K562 treated with DMSO at 1 percent for 12 hours (cell line): ENCODE measurements around the gene MRPL28. TPM values are rescaled to one million over a fixed set of nuclear protein-coding genes. Genes with fewer than 3 reads are reported as not detected.

ENCODE experiments used
- total RNA-seq: library from RNA; unstranded; fragments of 300-600 nt; gene quantifications from 2 replicates; pipeline ENCODE4 v1.2.3, GENCODE V29; 2022; ENCODE audit not compliant: insufficient read depth

MRPL28 gene
- total RNA-seq = 89.7 and 105 TPM in 2 replicates

DNA sequence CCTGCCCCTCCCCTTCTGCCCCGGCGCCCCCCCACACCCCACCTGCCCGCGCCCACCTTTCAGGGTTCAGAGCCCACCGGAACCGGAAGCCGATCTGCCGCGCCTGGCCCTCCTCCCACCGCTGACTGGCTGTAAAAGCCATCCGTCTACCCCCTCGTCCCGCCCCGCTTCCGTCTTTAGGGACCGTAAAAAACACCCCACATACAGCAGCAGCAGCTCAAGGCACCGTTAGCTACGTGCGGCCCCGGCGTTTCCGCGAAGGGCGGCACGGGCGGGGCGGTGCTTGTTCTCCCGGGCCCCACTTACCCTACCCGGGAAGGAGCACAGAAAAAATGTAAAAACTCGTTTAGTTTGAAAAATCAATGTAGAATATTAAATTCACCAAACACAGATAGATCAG lies at the start of gene MRPL28:
TSS of gene MRPL28 (minus strand) at position 96 of the 400 bp plus-strand sequence. CDS start 320 bp downstream, outside the sequence.

DNA sequence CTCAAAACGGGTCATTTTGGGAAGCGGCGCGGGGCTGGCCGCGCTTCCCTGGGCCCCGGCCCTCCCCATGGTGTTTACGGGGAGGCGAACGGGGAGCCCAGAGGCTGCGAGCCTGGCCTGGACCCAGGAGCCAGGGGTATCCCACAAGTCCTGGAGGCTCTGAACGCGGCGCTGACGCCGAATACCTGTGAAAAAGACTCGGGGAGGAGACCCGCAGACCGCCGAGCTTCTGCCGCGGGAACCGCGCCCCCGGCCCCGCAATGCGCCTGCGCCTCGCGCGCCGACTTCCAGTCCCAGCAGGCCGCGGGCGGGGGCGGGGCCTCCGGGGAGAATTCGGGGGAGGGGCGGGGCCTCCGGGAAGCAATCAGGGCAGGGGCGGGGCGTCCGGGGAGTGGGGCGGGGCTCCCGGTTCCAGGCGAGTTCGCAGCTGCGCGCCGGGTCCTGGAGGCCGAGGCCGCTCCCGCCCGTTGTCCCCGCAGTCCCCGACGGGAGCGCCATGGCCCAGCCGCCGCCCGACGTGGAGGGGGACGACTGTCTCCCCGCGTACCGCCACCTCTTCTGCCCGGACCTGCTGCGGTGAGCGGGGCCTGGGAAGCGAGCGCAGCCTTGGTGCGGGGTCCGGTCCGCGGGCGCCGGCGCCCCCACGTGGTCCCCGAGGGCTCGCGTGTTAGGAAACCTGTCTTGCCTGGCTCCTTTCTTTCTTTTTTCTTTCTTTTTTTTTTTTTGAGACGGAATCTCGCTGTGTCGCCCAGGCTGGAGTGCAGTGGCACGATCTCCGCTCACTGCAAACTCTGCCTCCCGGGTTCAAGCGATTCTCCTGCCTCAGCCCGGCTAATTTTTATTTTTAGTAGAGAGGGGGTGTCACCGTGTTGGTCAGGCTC lies 31.4 kb upstream of the MRPL28 start, which contains the start of gene DECR2:
TSS of gene DECR2 (plus strand) at position 418 of the 881 bp plus-strand sequence. CDS start at position 497, 79 bp downstream.

DNA sequence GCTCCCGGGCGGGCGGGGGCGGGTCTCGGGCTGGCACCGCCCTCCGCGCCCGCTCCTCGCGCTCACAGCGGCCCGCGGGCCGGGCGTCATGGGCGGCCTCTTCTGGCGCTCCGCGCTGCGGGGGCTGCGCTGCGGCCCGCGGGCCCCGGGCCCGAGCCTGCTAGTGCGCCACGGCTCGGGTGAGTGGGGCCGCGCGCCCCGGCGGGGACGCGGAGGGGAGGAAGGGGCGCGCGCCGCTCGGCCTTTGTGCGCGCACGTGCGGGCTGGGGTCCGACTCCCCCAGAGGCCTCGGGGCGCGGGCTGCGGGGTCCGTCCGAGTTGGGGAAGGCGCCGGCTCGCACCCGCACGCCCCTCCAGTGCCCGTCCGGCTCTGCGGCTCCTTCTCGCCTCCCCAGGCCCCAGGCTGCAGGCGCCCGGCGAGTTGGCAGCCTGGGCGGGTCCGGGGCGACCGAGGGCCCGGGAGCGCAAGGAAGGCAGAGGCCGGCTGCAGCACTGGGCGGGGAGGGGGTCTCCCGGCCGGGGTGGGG lies 26.9 kb upstream of the MRPL28 start, which contains the start of gene NME4:
TSS of gene NME4 (plus strand) at position 65 of the 527 bp plus-strand sequence. CDS start at position 89, 24 bp downstream.

DNA sequence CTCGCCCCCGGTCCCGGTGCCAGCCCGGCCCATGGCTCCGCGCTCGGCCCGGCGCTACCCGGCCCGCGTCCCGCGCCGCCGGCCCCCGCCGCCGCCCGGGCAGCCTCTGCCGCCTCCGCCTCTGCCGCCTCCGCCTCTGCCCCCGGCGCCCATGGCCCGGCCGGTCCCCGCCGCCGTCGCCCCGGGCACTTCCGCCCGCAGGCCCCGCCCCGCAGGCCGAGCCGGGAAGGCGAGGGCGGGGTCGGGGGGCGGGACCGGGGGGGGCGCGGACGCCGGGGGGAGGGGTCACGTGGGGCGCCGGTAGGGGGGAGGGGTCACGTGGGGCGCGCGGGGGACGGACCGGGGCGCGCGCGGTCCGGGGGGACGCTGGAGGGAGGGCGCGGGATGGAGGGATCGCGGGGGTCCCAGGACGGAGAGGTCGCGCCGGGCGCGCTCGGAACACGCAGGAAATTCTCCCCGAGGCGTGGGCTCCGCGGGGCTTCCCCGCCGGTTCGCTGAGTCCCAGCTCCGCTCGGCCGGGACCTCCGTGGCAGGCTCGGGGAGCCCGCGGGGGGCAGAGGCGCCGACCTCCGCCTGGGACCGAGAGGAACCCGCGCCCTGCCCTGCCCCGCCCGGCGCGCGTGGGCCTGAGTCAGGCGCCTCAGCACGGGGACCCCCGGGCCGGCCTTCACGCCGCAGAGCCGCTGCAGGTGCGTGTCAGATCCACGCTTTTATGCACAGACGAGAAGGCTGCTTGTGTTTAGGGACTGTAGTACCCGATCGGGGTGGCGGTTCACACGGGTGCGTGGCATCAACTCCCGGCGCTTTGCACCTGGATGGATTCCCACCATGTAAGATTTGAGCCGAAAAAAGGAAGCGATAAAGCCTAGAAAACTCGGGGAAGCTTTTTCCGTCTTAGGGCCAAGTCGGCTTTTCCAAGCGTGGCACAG lies 11.7 kb upstream of the MRPL28 start, which contains the start of gene PGAP6:
TSS of gene PGAP6 (minus strand) at position 190 of the 929 bp plus-strand sequence. CDS start at position 33, 157 bp downstream.

DNA sequence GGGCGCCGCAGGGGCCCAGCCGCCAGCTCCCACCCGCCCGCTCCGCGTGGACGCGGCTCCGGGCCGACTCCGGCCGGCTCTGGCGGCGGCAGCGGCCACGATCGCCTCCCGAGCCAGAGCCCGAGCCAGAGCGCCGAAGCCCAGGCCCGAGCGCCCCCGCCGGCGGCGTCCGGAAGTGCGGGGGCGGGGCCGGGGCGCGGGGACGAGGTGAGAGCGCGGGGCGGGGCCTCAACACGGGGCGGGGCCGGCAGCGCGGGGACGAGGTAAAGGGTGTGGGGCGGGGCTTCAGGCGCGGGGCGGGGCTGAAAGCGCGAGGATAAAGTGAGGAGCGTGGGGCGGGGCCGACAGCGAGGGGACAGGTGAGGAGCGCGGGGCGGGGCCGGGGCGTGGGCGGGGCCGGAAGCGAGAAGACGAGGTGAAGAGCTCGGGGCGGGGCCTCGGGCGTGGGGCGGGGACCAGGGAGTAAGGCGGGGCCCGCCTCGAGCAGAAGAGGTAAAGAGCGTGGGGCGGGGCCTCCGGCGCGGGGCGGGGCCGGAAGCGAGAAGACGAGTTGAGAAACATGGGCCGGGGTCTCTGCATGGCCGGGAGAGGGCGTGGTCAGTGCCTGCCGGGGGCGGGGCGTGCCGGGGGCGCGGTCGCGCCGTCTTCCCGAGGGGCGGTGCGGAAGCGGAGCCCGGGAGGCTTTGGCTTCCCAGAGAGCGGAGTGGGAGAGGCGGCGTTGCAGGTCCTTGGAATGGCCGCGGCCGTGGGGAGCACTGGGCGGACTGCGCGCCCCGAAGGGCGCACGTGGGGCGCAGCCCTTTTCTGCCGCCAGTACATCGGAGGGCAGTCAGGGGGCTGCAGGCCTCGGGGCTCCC lies 17.6 kb downstream of the MRPL28 start, which contains the start of gene AXIN1:
TSS of gene AXIN1 (minus strand) at position 177 of the 857 bp plus-strand sequence. CDS start 5,698 bp downstream, outside the sequence.

Other genes starting within 250 kb of the MRPL28 start
- 24.8 and 44.1 TPM in 2 replicates for gene NPRL3, start 231.9 kb downstream of the MRPL28 start, total RNA-seq
- gene HBZ, start 217.9 kb downstream of the MRPL28 start, total RNA-seq = 91.5 and 152 TPM in 2 replicates
- not detected in 2 replicates for gene HBM, start 204.6 kb downstream of the MRPL28 start, total RNA-seq
- 139 and 152 TPM in 2 replicates for gene HBA2, start 197.7 kb downstream of the MRPL28 start, total RNA-seq
- gene HBA1, start 193.9 kb downstream of the MRPL28 start, total RNA-seq = 556 and 839 TPM in 2 replicates
- gene HBQ1, start 190.1 kb downstream of the MRPL28 start, total RNA-seq = 34.4 and 92.7 TPM in 2 replicates
- 48.4 and 56.4 TPM in 2 replicates for gene LUC7L, start 141.1 kb downstream of the MRPL28 start, total RNA-seq
- gene FAM234A, start 135.7 kb downstream of the MRPL28 start, total RNA-seq = 78.1 and 81.9 TPM in 2 replicates
- gene RGS11, start 94.6 kb downstream of the MRPL28 start, total RNA-seq = not detected in 2 replicates
- not detected in 2 replicates for gene ARHGDIG, start 89.9 kb downstream of the MRPL28 start, total RNA-seq
- gene PDIA2, start 87.4 kb downstream of the MRPL28 start, total RNA-seq = not detected in 2 replicates
- 28.6 and 39.4 TPM in 2 replicates for gene AXIN1, start 17.8 kb downstream of the MRPL28 start, total RNA-seq
- gene PGAP6, start 11.4 kb upstream of the MRPL28 start, total RNA-seq = 86.0 and 95.6 TPM in 2 replicates
- gene NME4, start 26.7 kb upstream of the MRPL28 start, total RNA-seq = 138 and 154 TPM in 2 replicates
- 36.2 and 36.4 TPM in 2 replicates for gene DECR2, start 31.3 kb upstream of the MRPL28 start, total RNA-seq
- gene RAB11FIP3, start 55.1 kb upstream of the MRPL28 start, total RNA-seq = 10.5 and 18.8 TPM in 2 replicates
- gene CAPN15, start 157.2 kb upstream of the MRPL28 start, total RNA-seq = 40.3 and 60.1 TPM in 2 replicates
- gene PRR35, start 189.9 kb upstream of the MRPL28 start, total RNA-seq = not detected in 2 replicates
- gene NHLRC4, start 196.5 kb upstream of the MRPL28 start, total RNA-seq = 8.4 and 8.5 TPM in 2 replicates
- gene PIGQ, start 199.4 kb upstream of the MRPL28 start, total RNA-seq = 31.0 and 43.5 TPM in 2 replicates
- gene RAB40C, start 219.5 kb upstream of the MRPL28 start, total RNA-seq = 26.5 and 38.7 TPM in 2 replicates